ENCODE measurements around the gene EPYC.

The EPYC gene

DNA sequence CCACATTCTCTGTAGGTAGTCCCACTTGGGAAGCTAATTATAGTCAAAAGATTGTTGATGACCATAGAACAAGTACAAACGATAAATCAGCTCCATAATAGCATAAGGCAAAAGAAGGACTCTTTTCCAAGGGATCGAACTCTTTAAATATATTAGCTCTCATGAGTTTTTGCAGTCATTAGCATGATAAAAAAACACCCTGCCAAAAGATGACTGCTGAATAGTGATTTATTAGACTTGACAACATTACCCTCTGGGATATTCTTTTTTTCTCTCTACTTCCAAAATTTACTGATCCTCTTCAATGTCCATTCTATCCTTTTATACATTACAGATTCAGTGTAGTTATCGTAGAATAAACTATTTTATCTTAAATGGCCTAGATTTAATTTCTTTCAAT is 14.2 kb downstream of the EPYC start (continued):
- TF ChIP-seq, protein P1, sequence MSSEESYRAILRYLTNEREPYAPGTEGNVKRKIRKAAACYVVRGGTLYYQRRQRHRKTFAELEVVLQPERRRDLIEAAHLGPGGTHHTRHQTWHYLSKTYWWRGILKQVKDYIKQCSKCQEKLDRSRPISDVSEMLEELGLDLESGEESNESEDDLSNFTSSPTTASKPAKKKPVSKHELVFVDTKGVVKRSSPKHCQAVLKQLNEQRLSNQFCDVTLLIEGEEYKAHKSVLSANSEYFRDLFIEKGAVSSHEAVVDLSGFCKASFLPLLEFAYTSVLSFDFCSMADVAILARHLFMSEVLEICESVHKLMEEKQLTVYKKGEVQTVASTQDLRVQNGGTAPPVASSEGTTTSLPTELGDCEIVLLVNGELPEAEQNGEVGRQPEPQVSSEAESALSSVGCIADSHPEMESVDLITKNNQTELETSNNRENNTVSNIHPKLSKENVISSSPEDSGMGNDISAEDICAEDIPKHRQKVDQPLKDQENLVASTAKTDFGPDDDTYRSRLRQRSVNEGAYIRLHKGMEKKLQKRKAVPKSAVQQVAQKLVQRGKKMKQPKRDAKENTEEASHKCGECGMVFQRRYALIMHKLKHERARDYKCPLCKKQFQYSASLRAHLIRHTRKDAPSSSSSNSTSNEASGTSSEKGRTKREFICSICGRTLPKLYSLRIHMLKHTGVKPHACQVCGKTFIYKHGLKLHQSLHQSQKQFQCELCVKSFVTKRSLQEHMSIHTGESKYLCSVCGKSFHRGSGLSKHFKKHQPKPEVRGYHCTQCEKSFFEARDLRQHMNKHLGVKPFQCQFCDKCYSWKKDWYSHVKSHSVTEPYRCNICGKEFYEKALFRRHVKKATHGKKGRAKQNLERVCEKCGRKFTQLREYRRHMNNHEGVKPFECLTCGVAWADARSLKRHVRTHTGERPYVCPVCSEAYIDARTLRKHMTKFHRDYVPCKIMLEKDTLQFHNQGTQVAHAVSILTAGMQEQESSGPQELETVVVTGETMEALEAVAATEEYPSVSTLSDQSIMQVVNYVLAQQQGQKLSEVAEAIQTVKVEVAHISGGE (tag by site-specific recombination; conservative IDR thresholded peaks at IDR 0.05; ENCODE audit: low read depth), result no peak
- TF ChIP-seq GLIS2 (tag by site-specific recombination; IDR thresholded peaks at IDR 0.05) (no peak), ZNF488 (tag by site-specific recombination; IDR thresholded peaks at IDR 0.05) (no peak), ZNF391 (tag by site-specific recombination; IDR thresholded peaks at IDR 0.05; ENCODE audit: borderline replicate concordance, low read depth) (no peak), SALL2 (tag by site-specific recombination; IDR thresholded peaks at IDR 0.05; ENCODE audit: borderline replicate concordance) (no peak), ZNF146 (tag by site-specific recombination; IDR thresholded peaks at IDR 0.05) (no peak), ZSCAN23 (tag by site-specific recombination; IDR thresholded peaks at IDR 0.05) (no peak), ZNF514 (tag by site-specific recombination; IDR thresholded peaks at IDR 0.05) (no peak)

- Histone ChIP-seq H3K36me3 (ENCODE audit: control insufficient read depth in 2 of 2, insufficient read depth in 1 of 2, low read length in 2 of 2) (no peaks in the 10 kb centered on the region), H3K27ac (ENCODE audit: extremely low read depth, low read depth, low read length) (no peak overlapping the region), H3K4me1 (ENCODE audit: control insufficient read depth, insufficient read depth, low read length) (no peaks in the 10 kb centered on the region), H3K4me3 (ENCODE audit: low read depth, low read length) (no peak overlapping the region), H3K9me3 (ENCODE audit: control insufficient read depth, insufficient read depth, low read depth, low read length) (0 out of 2 replicates have a peak, but pooled peaks cover 2% of the 10 kb centered on the region)
- POLR2A ChIA-PET, result no interaction called here
- CTCF ChIA-PET, result interaction anchor here (0.8 kb wide), 1 partner anchor 12 kb away, joined by 4 read pairs; no protein-coding TSS in a partner anchor
- TF ChIP-seq ZNF670 (tag by site-specific recombination; IDR thresholded peaks at IDR 0.05; ENCODE audit: low read depth) (no peak), PRDM4 (tag by site-specific recombination; IDR thresholded peaks at IDR 0.05) (no peak), ZNF16 (tag by site-specific recombination; IDR thresholded peaks at IDR 0.05; ENCODE audit: low read depth) (no peak), ZFP37 (tag by site-specific recombination; IDR thresholded peaks at IDR 0.05) (no peak), ZNF747 (tag by site-specific recombination; IDR thresholded peaks at IDR 0.05) (no peak), EGR2 (tag by site-specific recombination; IDR thresholded peaks at IDR 0.05; ENCODE audit: low read depth) (no peak), KLF10 (tag by site-specific recombination; IDR thresholded peaks at IDR 0.05) (no peak), ZNF416 (tag by site-specific recombination; IDR thresholded peaks at IDR 0.05) (no peak), SP3 (tag by site-specific recombination; IDR thresholded peaks at IDR 0.05) (no peak), ZNF146 (tag by site-specific recombination; IDR thresholded peaks at IDR 0.05) (no peak), ZFP3 (tag by site-specific recombination; IDR thresholded peaks at IDR 0.05; ENCODE audit: low read depth) (no peak), ZNF837 (tag by site-specific recombination; IDR thresholded peaks at IDR 0.05) (no peak), ZNF654 (tag by site-specific recombination; IDR thresholded peaks at IDR 0.05; ENCODE audit: low read depth) (no peak)
- TF ChIP-seq, protein P1 (tag by site-specific recombination; conservative IDR thresholded peaks at IDR 0.05; ENCODE audit: low read depth), result no peak
These were observed 15.1 kb downstream of the EPYC start for GRCh38 chr12:90989686-90990111.

All from HEK293 (cell line).